Measurements from ENCODE around the gene HECW1. TPM values are rescaled to one million over a fixed set of nuclear protein-coding genes. Genes with fewer than 3 reads are reported as not detected.

The HECW1 gene
- total and polyA plus RNA-seq, 2 of the 13 experiments (the other 11 are each of a cell fraction or from before 2014, with no cell fraction given): not detected

GRCh38 chr7:43437001-43437400 lies 324.6 kb downstream of the HECW1 start:
- no peaks in the 10 kb centered on the region for H3K79me2 ChIP-seq (ENCODE audit: insufficient read depth, low read length)
- 38% methylated on average over 5 of the region's 5 CpGs for WGBS (ENCODE audit: low lambda C conversion rate)
- CTCF ChIA-PET (ENCODE audit: low intra/inter-chr PET ratio, low total read pairs): no interaction called here

More at GRCh38 chr7:43437001-43437400, 324.6 kb downstream of the HECW1 start:
- DNase-seq (ENCODE audit: low spot score) (no peak), FAIRE-seq (no peak), ATAC-seq (no peak)
- no peak overlapping the region for H3K4me2 ChIP-seq (ENCODE audit: low read depth, low read length)
- no peaks in the 10 kb centered on the region for H3K36me3 ChIP-seq (replicated peaks in 1 of 2; ENCODE audit: control insufficient read depth in 1 of 2, insufficient read depth in 2 of 2, low read length in 2 of 2)
- intact Hi-C loops (cut with micrococcal nuclease; ENCODE audit: unreplicated experiment) (no loop called here), in situ Hi-C loops (cut with HindIII; ENCODE audit: extremely low pct_ligation_motif_present, low pct_unique_long_range_greater_than_20kb) (loop anchor here (10.0 kb wide), 1 partner anchor 492 kb away; no protein-coding TSS in a partner anchor)
- BruUV-seq (replicated peaks): no TSS peak
- H3K27me3 ChIP-seq (ENCODE audit: control insufficient read depth in 1 of 2, insufficient read depth in 2 of 2, low read length in 2 of 2): no peaks in the 10 kb centered on the region
- H3K27ac ChIP-seq (ENCODE audit: extremely low read length, insufficient read depth, low read length): no peak overlapping the region
- no peak for TF ChIP-seq CERS6 (CRISPR knock-in tag; IDR thresholded peaks at IDR 0.05)
- no peak for TF ChIP-seq ZNF644 (CRISPR knock-in tag; IDR thresholded peaks at IDR 0.05; ENCODE audit: low read depth)
- TF ChIP-seq TOE1 (CRISPR knock-in tag; IDR thresholded peaks at IDR 0.05): no peak
- no peak for TF ChIP-seq ZNF777 (CRISPR knock-in tag; IDR thresholded peaks at IDR 0.05)
- no peak for TF ChIP-seq ZNF737 (CRISPR knock-in tag; IDR thresholded peaks at IDR 0.05; ENCODE audit: borderline replicate concordance)
- TF ChIP-seq TFE3 (CRISPR knock-in tag; IDR thresholded peaks at IDR 0.05): no peak
- no peak for TF ChIP-seq RBM22 (optimal IDR thresholded peaks at IDR 0.05; ENCODE audit: low read length)
- no peak for TF ChIP-seq ZNF34 (CRISPR knock-in tag; IDR thresholded peaks at IDR 0.05; ENCODE audit: borderline replicate concordance)
- TF ChIP-seq RELA (CRISPR knock-in tag; IDR thresholded peaks at IDR 0.05): no peak
- no peak for TF ChIP-seq ZMYM3 (CRISPR knock-in tag; IDR thresholded peaks at IDR 0.05)
- TF ChIP-seq ELF4 (CRISPR knock-in tag; IDR thresholded peaks at IDR 0.05; ENCODE audit: borderline replicate concordance): no peak
- no peaks in the 10 kb centered on the region for H4K20me1 ChIP-seq (ENCODE audit: insufficient read depth, low read length)
- no peak overlapping the region for H3K9ac ChIP-seq (ENCODE audit: insufficient read depth, low read depth, low read length)
- H3K4me3 ChIP-seq (replicated peaks in 1 of 3; ENCODE audit: insufficient read depth in 1 of 3, low read depth in 2 of 3, low read length in 3 of 3): no peak overlapping the region
- H3K9me3 ChIP-seq (ENCODE audit: low read length): no peaks in the 10 kb centered on the region
- H2AFZ ChIP-seq (ENCODE audit: low read length): no peak overlapping the region
- peaks cover 31% of the 10 kb centered on the region for H3K4me1 ChIP-seq (ENCODE audit: insufficient read depth, low read length)
- POLR2A ChIA-PET: no interaction called here

Measured in HepG2 (cell line).